Keratinocyte (primary cell): ENCODE data around the gene VCL. TPM values are rescaled to one million over a fixed set of nuclear protein-coding genes. Genes with fewer than 3 reads are reported as not detected.

Experiments
- DNase-seq: peaks from one replicate; pipeline ENCODE4 v3.0.0-alpha.2; 2011; ENCODE audit warnings: low read depth, missing footprints, low spot score
- FAIRE-seq: peaks from 2 replicates; lab custom pipeline; 2011; peaks lifted over from hg19 to GRCh38; lab: Jason Lieb, UNC
- H2AFZ ChIP-seq: 2 replicates; pipeline ENCODE4 v1.6.0; 2012; ENCODE audit warnings: low read length, control low read depth, inconsistent platforms; ENCODE audit not compliant: control insufficient read depth
- H3K27ac ChIP-seq: 2 replicates; pipeline ENCODE4 v1.5.1; 2011; ENCODE audit warnings: low read length; ENCODE audit not compliant: control insufficient read depth, insufficient read depth
- H3K27me3 ChIP-seq: 3 replicates; pipeline ENCODE4 v1.6.0; 2011; ENCODE audit warnings: low read length; ENCODE audit not compliant: control insufficient read depth, insufficient read depth; ENCODE audit errors: extremely low read depth
- H3K36me3 ChIP-seq, 2 experiments: 2 replicates in 1 of 2; 3 replicates in 1 of 2; pipeline ENCODE4 v1.5.1; 2011; ENCODE audit warnings: low read length in 2 of 2, mild to moderate bottlenecking in 1 of 2; ENCODE audit not compliant: control insufficient read depth in 2 of 2, insufficient read depth in 2 of 2; ENCODE audit errors: extremely low read depth in 1 of 2
- H3K4me1 ChIP-seq: 3 replicates; pipeline ENCODE4 v1.5.1; 2011; ENCODE audit warnings: low read length; ENCODE audit not compliant: control insufficient read depth, insufficient read depth; ENCODE audit errors: extremely low read depth
- H3K4me2 ChIP-seq: 3 replicates; pipeline ENCODE4 v1.6.0; 2011; ENCODE audit warnings: low read depth, low read length; ENCODE audit not compliant: control insufficient read depth, insufficient read depth; ENCODE audit errors: extremely low read depth
- H3K4me3 ChIP-seq, 3 experiments: fragments of 200-600 bp in 1 of 3; sonication (generic) in 1 of 3; 2 replicates in 2 of 3; 3 replicates in 1 of 3; pipeline ENCODE4 v1.5.1; 2011 to 2016; ENCODE audit warnings: low read length in 3 of 3, mild to moderate bottlenecking in 3 of 3, control low read depth in 2 of 3, inconsistent platforms in 1 of 3, low read depth in 1 of 3, mixed read lengths in 1 of 3, mixed run types in 1 of 3, moderate library complexity in 1 of 3; ENCODE audit not compliant: control insufficient read depth in 2 of 3, insufficient read depth in 2 of 3; ENCODE audit errors: extremely low read depth in 1 of 3
- H3K79me2 ChIP-seq: 2 replicates; pipeline ENCODE4 v1.6.0; 2012; ENCODE audit warnings: low read length; ENCODE audit not compliant: control insufficient read depth, insufficient read depth
- H3K9ac ChIP-seq: 3 replicates; pipeline ENCODE4 v1.6.0; 2011; ENCODE audit warnings: low read length; ENCODE audit not compliant: control insufficient read depth, insufficient read depth; ENCODE audit errors: extremely low read depth
- H3K9me1 ChIP-seq: 3 replicates; pipeline ENCODE4 v1.6.0; 2011; ENCODE audit warnings: low read length; ENCODE audit not compliant: control insufficient read depth, insufficient read depth; ENCODE audit errors: extremely low read depth
- H3K9me3 ChIP-seq: 2 replicates; pipeline ENCODE4 v1.5.1; 2012; ENCODE audit warnings: low read depth, low read length; ENCODE audit not compliant: control insufficient read depth
- H4K20me1 ChIP-seq: 3 replicates; pipeline ENCODE4 v1.6.0; 2011; ENCODE audit warnings: low read length; ENCODE audit not compliant: control insufficient read depth, insufficient read depth; ENCODE audit errors: extremely low read depth
- EZH2 ChIP-seq: IDR thresholded peaks from one replicate; pipeline ENCODE4 v1.6.1; 2012; ENCODE audit warnings: inconsistent platforms, mild to moderate bottlenecking, low read length, moderate library complexity
- dilution Hi-C: fragments of 300-500 bp; cut with MboI; formaldehyde crosslinking; loops from one replicate; pipeline ENCODE4 v1.7.0; 2020; ENCODE audit warnings: low sequenced_read_pairs; ENCODE audit not compliant: extremely low pct_ligation_motif_present
- polyA plus RNA-seq, 5 experiments: library from polyadenylated mRNA; depleted of rRNA in 3 of 5; stranded (reverse) in 3 of 5; stranded (forward) in 1 of 5; unstranded in 1 of 5; fragments of >200 nt; gene quantifications; 1 replicate in 1 of 5; 2 replicates in 3 of 5; 3 replicates in 1 of 5; pipeline versions ENCODE4 v1.2.1 to v1.2.3, GENCODE V29; 2011 to 2012; ENCODE audit warnings: missing spikeins in 2 of 5, low read depth in 1 of 5, low replicate concordance in 1 of 5
- TF ChIP-seq, protein P1 (sequence below), 3 experiments: IDR thresholded peaks in 1 of 3; conservative IDR thresholded peaks in 1 of 3; optimal IDR thresholded peaks in 1 of 3; 2 replicates in 2 of 3; 3 replicates in 1 of 3; pipeline versions ENCODE3 to v1.5.1; 2011; ENCODE audit warnings: low read length in 3 of 3, mild to moderate bottlenecking in 3 of 3, moderate library complexity in 2 of 3, control low read depth in 1 of 3, inconsistent platforms in 1 of 3; ENCODE audit not compliant: insufficient read depth in 2 of 3; ENCODE audit errors: extremely low read depth in 1 of 3

VCL gene
- polyA plus RNA-seq, 1 donor (not counting 4 experiments of a cell fraction or from before 2014, with no cell fraction given), result 102 TPM

DNA sequence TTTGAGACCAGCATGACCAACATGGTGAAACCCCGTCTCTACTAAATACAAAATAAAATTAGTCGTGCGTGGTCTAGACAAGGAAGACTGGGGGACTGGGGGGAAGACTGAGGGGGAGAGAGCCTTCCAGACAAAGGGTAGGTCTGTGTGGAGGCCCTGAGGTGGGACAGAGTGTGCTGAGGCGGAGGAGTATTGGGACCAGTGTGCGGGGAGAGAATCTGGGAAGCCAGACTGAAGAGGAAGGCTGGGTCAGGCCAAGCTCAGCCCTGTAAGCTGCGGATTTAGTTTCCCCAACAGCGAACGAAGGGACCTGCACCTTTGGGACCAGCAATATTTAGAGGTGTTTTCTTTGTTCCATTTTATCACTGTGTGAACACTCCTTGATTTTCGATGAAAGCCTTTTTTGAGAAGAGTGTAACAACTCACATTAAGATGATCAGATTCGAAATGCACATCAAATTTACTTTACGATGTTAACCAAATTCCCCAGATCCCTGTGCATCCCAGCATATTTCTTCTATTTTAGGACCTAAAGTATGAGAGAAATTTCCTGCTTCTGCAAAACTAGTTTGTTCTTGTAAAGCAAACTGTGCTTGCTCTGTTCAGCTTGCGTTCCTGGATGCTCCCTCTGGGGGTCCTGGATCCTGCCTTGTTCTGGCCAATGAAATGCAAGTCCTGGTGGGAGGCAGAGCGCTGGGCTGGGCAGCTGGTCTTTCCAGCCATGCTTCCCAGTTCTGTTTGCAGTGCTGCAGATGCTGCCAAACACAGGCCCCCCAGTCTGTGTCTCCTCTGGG, 47.6 kb upstream of the VCL start:
- FAIRE-seq (no peak), DNase-seq (no peak)
- Histone ChIP-seq H3K36me3 (no peaks in the 10 kb centered on the region), H3K9me1 (no peaks in the 10 kb centered on the region), H3K79me2 (no peaks in the 10 kb centered on the region), H3K27ac (no peak overlapping the region), H2AFZ (no peak overlapping the region), H3K4me2 (no peak overlapping the region), H3K4me1 (no peaks in the 10 kb centered on the region), H3K9me3 (no peaks in the 10 kb centered on the region), H3K4me3 (no peak overlapping the region), H4K20me1 (no peaks in the 10 kb centered on the region), H3K9ac (no peak overlapping the region), H3K27me3 (no peaks in the 10 kb centered on the region)
- no peak for TF ChIP-seq EZH2
- TF ChIP-seq, protein P1, sequence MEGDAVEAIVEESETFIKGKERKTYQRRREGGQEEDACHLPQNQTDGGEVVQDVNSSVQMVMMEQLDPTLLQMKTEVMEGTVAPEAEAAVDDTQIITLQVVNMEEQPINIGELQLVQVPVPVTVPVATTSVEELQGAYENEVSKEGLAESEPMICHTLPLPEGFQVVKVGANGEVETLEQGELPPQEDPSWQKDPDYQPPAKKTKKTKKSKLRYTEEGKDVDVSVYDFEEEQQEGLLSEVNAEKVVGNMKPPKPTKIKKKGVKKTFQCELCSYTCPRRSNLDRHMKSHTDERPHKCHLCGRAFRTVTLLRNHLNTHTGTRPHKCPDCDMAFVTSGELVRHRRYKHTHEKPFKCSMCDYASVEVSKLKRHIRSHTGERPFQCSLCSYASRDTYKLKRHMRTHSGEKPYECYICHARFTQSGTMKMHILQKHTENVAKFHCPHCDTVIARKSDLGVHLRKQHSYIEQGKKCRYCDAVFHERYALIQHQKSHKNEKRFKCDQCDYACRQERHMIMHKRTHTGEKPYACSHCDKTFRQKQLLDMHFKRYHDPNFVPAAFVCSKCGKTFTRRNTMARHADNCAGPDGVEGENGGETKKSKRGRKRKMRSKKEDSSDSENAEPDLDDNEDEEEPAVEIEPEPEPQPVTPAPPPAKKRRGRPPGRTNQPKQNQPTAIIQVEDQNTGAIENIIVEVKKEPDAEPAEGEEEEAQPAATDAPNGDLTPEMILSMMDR (optimal IDR thresholded peaks at IDR 0.05 in 1 of 3, IDR thresholded peaks at IDR 0.05 in 1 of 3, conservative IDR thresholded peaks at IDR 0.05 in 1 of 3; ENCODE audit: extremely low read depth in 1 of 3, insufficient read depth in 2 of 3, low read length in 3 of 3), result no peak
- dilution Hi-C loops, result no loop called here

GRCh38 chr10:73953665-73954064, 44.3 kb upstream of the VCL start:
- H3K4me1 ChIP-seq, result peaks cover 7% of the 10 kb centered on the region
- no peak for DNase-seq
- no peaks in the 10 kb centered on the region for H3K79me2 ChIP-seq
- no peaks in the 10 kb centered on the region for H3K36me3 ChIP-seq
- TF ChIP-seq, protein P1 (optimal IDR thresholded peaks at IDR 0.05 in 1 of 3, IDR thresholded peaks at IDR 0.05 in 1 of 3, conservative IDR thresholded peaks at IDR 0.05 in 1 of 3; ENCODE audit: extremely low read depth in 1 of 3, insufficient read depth in 2 of 3, low read length in 3 of 3), result no peak
- no peak for TF ChIP-seq EZH2
- H2AFZ ChIP-seq, result no peak overlapping the region
- no peak overlapping the region for H3K4me2 ChIP-seq
- H3K27me3 ChIP-seq, result no peaks in the 10 kb centered on the region
- dilution Hi-C loops, result no loop called here
- no peaks in the 10 kb centered on the region for H4K20me1 ChIP-seq
- H3K9me3 ChIP-seq, result no peaks in the 10 kb centered on the region
- H3K9ac ChIP-seq, result no peak overlapping the region
- no peak for FAIRE-seq
- no peak overlapping the region for H3K27ac ChIP-seq
- no peak overlapping the region for H3K4me3 ChIP-seq
- peaks cover 2% of the 10 kb centered on the region for H3K9me1 ChIP-seq
